HG03460 (cell line): ENCODE measurements around the gene PDE1A.

Experiments used
- ATAC-seq: cut with Tn5 transposase; IDR thresholded peaks from one replicate; pipeline ENCODE4 v1.9.1; 2021; ENCODE audit not compliant: unreplicated experiment

The PDE1A gene

GRCh38 chr2:182359027-182359989 lies 67.5 kb downstream of the PDE1A start:
- no peak for ATAC-seq

DNA sequence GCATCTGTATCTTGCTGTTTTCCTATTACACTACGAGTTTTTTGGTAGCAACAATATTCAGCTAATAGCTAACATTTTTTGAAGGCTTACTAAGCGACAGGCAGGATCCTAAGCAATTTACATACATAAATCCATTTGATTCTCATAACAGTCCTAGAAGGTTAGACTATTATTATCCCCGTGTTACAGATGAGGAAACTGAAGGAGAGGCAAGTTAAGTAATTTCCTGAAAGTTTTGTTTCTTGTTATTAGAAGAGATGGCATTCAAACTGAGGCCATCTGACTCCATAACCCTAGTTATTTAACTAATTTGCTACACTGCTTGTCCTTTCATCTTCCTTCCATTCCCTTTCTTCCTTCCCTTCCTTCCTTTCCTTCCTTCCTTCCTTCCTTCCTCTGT lies 68.2 kb downstream of the PDE1A start:
- ATAC-seq = no peak

DNA sequence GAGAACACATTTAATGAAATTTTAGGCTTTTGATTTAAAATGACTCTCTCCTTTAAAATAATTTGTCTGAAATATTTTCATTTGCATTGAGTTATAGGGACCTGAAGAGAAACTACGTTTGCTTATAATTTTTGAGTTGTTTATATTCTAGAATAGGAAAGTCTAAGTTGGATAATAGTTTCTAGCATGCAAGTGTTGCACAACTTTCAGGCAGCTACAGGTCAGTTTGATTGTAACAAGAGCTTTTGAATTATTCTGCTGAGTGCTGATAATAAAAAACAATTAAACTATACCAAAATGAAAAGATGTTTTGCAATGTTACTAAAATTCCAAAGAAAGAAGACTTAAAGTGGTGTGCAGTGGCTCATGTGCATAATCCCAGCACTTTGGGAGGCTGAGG lies 71.0 kb downstream of the PDE1A start:
- ATAC-seq = no peak

GRCh38 chr2:182351427-182351826 lies 75.4 kb downstream of the PDE1A start:
- no peak for ATAC-seq

DNA sequence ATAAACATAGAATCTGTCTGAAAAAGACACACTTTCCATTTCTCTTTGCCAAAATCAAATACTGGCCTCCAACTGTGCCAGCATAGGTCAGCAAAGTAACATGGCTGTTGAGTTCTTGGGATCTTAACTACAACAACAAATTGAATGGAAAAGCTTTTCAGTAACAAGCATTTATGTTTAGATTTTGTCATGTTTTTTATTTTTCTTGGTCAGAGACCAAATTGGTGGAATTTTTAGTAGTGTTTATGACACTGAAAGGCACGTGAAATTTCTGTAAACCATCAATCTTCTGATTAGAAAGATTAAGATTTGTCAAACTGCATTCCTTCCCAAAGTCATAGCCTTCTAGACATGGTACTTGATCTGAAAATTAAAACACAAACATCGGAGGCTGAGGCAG lies 77.6 kb downstream of the PDE1A start:
- ATAC-seq = no peak

DNA sequence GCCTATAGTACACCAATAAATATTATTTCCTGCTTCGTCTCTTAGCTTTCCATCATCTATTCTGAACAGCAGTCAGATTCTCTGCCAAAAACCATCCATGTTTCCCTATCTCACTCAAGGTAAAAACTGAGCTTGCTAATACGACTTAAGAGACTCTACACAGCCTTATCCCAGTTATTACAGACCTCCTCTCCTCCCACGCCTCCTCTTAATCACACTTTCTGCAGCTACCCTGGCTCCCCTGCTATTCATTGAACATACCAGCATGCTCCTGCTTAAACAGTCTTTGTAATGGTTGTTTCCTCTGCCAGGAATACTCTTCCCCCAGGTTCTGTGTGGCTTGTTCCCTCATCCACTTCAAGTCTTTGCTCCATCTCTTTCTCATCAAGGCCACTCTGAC lies 81.5 kb downstream of the PDE1A start:
- ATAC-seq = no peak

- ATAC-seq = no peak
These were observed 96.2 kb downstream of the PDE1A start for GRCh38 chr2:182330451-182331305.

GRCh38 chr2:182324665-182325064 lies 102.2 kb downstream of the PDE1A start:
- ATAC-seq = no peak

- no peak for ATAC-seq
These were observed 105.7 kb downstream of the PDE1A start for GRCh38 chr2:182321096-182321495.

GRCh38 chr2:182319556-182320505 lies 107.0 kb downstream of the PDE1A start:
- no peak for ATAC-seq

DNA sequence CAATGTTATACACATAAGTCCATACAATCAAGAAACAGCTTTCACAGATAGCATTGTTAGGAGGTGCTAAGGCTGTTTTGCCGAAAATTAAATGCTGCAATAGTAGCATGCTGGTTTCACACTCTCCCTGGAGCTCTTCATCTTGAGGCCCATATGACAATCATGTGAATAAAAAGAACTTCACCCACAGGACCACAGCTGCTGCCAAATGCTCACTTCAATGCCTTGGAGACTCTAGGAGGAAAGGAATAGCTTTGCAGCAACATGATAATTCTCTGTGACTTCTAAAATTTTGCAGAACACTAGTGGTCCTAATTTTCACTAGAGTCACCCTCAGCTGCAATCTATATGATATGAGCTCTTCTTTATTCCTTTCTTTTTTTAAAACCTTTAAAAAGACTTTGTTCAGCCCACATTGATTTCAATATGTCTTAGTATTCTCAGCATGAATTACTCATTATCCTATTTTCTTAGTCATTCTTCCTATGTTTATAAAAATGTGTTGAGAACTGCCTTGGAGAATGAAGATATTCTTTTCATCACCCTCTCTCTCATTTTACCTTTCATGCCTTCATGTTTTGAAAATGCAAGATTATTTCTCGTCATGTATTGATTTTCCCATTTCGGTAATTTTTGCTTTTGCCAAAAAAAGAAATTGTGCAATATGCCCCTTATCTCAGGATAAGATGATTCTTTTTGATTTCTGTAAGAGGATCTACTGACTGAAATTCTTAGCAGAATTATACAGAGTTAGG lies 108.2 kb downstream of the PDE1A start:
- no peak for ATAC-seq

- no peak for ATAC-seq
These were observed 109.9 kb downstream of the PDE1A start for GRCh38 chr2:182316950-182317349.

GRCh38 chr2:182302972-182303371 lies 123.9 kb downstream of the PDE1A start:
- ATAC-seq = no peak

DNA sequence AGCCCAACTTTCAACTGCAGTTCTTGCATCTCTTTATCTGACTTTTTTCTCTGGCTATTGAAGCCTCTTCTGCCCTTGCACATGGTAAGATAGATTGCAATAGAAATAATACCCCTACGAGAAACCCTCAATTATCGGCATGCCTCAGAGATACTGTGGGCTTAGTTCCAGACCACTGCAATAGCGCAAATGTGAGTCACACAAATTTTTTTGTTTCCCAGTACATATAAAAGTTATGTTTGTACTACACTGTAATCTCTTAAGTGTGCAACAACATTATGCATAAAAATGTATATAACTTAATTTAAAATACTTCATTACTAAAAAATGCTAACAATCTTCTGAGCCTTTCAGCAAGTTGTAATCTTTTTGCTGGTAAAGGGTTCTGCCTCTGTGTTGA lies 124.7 kb downstream of the PDE1A start:
- ATAC-seq = no peak

GRCh38 chr2:182301093-182301492 lies 125.7 kb downstream of the PDE1A start:
- ATAC-seq = no peak

GRCh38 chr2:182300608-182301007 lies 126.2 kb downstream of the PDE1A start:
- no peak for ATAC-seq

DNA sequence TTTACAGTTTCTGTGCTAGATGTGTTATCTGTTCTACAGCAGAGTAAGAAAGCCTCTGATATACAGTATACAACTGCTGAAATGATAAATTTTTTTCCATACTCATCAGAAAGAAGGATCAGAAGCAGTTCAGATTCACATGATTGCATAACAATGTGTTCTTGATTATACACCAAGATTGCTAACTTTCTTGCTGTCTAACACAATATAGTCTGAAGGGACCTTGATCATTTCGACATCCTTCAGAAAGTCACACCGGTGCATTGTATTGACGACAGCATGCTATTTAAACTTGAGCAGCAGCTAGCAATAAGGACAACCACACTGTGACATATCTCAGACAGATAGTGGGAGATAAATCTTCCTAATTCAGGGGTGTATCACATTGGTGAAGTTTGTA lies 127.2 kb downstream of the PDE1A start:
- ATAC-seq = no peak

DNA sequence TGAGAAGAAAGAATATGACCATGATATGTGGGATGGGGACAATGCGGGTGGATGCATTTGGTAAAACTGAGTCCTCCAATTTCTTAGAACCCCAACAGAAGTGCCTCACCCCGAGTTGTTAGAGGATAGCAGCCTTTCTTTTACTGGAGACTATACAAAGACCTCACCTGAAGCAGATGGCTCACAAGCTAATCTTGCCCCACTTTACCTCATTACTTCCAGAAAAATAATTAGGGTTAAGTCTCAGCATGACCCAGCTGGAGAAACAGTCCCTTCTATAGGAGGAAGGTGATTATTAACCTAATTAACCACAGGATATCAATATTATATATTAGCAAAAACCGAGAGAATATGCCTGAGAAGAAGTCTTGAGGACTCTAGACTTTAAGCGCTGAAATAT lies 128.4 kb downstream of the PDE1A start:
- no peak for ATAC-seq

DNA sequence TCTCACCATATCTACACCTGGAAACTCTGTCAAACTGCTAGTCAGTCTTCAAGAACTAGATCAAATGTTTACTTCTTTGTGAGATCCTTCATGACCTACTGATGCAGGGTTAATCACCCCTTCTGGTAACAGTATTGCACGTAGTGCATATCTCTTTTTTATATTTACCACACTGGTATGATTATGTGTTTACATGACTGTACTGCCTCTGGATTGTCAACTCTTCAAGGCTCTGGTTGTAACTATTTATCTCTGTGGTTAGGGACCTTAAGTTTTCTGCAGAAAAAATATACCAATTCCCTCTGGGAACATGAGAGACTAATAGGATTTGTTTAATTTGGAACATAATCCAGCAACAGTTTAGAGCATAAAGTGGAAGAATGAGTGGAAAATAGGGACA lies 135.5 kb downstream of the PDE1A start:
- ATAC-seq = no peak

- no peak for ATAC-seq
These were observed 143.3 kb downstream of the PDE1A start for GRCh38 chr2:182283512-182283911.
